C4-2B (cell line): ENCODE results near the gene TTYH3.

Experiments used
- ZFX ChIP-seq: fragments of 450-650 bp; IDR thresholded peaks from 2 replicates; pipeline ENCODE4 v1.6.1; 2017
- TF ChIP-seq, protein P1 (sequence below): fragments of 450-650 bp; conservative IDR thresholded peaks from 2 replicates; pipeline ENCODE4 v1.5.1; 2017; ENCODE audit warnings: mild to moderate bottlenecking

DNA sequence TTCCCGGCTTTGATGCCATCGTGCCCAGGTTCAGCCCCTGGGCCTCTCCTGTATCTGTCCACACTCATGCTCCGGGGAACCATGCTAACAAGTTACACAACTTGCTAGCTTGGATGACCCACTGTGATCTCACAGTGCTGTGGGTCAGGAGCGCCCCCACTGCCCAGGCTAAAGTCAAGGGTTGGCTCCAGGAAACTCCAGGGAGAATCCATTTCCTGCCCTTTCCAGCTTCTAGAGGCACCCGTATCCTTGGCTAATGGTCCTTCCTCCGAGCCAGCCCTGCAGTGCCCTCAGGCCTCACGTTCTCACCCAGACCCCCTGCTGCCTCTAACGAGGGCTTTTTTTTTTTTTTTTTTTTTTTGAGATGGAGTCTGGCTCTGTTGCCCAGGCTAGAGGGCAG, 75.7 kb downstream of the TTYH3 start:
- TF ChIP-seq, protein P1, sequence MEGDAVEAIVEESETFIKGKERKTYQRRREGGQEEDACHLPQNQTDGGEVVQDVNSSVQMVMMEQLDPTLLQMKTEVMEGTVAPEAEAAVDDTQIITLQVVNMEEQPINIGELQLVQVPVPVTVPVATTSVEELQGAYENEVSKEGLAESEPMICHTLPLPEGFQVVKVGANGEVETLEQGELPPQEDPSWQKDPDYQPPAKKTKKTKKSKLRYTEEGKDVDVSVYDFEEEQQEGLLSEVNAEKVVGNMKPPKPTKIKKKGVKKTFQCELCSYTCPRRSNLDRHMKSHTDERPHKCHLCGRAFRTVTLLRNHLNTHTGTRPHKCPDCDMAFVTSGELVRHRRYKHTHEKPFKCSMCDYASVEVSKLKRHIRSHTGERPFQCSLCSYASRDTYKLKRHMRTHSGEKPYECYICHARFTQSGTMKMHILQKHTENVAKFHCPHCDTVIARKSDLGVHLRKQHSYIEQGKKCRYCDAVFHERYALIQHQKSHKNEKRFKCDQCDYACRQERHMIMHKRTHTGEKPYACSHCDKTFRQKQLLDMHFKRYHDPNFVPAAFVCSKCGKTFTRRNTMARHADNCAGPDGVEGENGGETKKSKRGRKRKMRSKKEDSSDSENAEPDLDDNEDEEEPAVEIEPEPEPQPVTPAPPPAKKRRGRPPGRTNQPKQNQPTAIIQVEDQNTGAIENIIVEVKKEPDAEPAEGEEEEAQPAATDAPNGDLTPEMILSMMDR = no peak
- TF ChIP-seq ZFX = no peak
